T-helper 1 cell treated with Interleukin-12 subunit alpha and Interleukin-12 subunit beta and Interleukin-4 antibody, amounts not matched to agents 30 μg/mL and 1 μg/mL, for 36 hours (primary cell): Measurements from ENCODE around the gene PREX1.
"Not testable (repeated sequence)": the region's sequence is repeated elsewhere in the genome, so short reads cannot be mapped to it uniquely, and the experiment has no call there.

Experiments
- H3K27ac Mint-ChIP-seq: one replicate; pipeline ENCODE4 v1.8.0; 2021; ENCODE audit warnings: mild to moderate bottlenecking, mixed read lengths
- H3K27me3 Mint-ChIP-seq: one replicate; pipeline ENCODE4 v1.8.0; 2021; ENCODE audit warnings: low read depth, mixed read lengths
- H3K36me3 Mint-ChIP-seq: one replicate; pipeline ENCODE4 v1.8.0; 2021; ENCODE audit warnings: low read depth, mixed read lengths
- H3K4me1 Mint-ChIP-seq: one replicate; pipeline ENCODE4 v1.8.0; 2021; ENCODE audit warnings: low read depth, mixed read lengths
- H3K4me3 Mint-ChIP-seq: one replicate; pipeline ENCODE4 v1.8.0; 2021; ENCODE audit warnings: mild to moderate bottlenecking, moderate library complexity, mixed read lengths
- H3K9me3 Mint-ChIP-seq: one replicate; pipeline ENCODE4 v1.8.0; 2021; ENCODE audit warnings: mixed read lengths

Gene PREX1

DNA sequence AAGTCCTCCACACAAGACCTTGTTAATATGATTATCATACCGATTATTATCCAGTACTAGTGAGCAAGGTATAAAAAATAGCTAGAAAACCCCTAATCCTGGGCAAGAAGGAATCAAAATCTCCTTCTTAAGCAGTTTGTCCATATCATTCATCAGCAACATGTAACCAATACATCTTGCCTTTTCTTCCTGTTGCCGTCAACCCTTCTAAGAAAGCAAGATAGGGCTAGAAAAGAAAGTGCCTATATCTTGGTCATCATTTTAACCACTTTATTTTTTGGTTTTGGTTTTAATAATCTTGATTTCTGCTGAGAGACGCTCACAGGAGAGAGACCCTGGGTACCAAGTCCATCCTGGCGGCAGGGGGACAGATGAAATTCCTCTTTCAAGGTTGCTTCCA lies 27.2 kb upstream of the PREX1 start:
- Mint-ChIP-seq H3K36me3 (no peaks in the 10 kb centered on the region), H3K4me3 (no peak overlapping the region), H3K4me1 (peaks cover 3% of the 10 kb centered on the region), H3K27ac (no peak overlapping the region), H3K27me3 (peaks cover under 1% of the 10 kb centered on the region), H3K9me3 (peaks cover 14% of the 10 kb centered on the region)

DNA sequence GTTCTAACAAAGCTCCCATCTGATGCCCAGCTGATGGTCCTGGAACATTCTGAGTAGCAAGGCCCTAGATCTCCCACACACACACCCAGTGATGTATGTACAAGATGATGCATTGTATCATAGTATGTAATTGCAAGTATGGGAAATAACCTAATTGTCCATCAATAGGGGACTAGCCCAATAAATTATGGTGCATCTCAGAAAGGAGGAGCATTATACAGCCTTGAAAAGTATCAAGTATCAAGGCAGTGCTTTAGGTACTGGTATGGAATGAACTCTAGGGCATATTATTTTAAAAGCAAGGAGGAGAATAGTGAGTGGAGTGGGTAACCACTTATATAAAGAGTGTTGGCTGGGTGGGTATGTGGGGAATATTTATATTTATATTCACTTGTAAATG lies 24.8 kb upstream of the PREX1 start:
- peaks cover 4% of the 10 kb centered on the region for H3K27me3 Mint-ChIP-seq
- H3K27ac Mint-ChIP-seq = no peak overlapping the region
- no peaks in the 10 kb centered on the region for H3K36me3 Mint-ChIP-seq
- H3K4me1 Mint-ChIP-seq = peaks cover 3% of the 10 kb centered on the region
- peaks cover 14% of the 10 kb centered on the region for H3K9me3 Mint-ChIP-seq
- H3K4me3 Mint-ChIP-seq = no peak overlapping the region

DNA sequence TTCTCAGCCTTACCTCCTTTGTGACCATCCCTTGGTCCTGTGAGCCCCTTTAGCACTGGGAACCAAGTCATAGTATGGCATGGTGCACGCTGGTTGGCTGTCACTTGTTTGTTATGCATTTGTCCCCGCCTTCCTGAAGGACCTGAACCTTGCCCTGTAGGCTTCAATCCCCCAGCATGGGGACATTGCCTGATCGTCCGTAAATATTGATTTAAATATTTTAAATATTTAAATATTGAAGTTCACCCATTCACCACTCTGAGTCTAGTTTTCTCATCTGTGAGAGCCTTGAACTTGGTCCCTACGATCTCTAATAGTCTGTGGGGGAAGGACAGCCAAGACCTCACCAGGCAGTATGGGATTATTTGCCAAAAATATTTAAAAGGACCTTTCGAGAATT lies 23.8 kb upstream of the PREX1 start:
- Mint-ChIP-seq H3K36me3 (no peaks in the 10 kb centered on the region), H3K9me3 (peaks cover 14% of the 10 kb centered on the region), H3K4me1 (peaks cover 5% of the 10 kb centered on the region), H3K27ac (no peak overlapping the region), H3K4me3 (no peak overlapping the region), H3K27me3 (peaks cover 4% of the 10 kb centered on the region)

DNA sequence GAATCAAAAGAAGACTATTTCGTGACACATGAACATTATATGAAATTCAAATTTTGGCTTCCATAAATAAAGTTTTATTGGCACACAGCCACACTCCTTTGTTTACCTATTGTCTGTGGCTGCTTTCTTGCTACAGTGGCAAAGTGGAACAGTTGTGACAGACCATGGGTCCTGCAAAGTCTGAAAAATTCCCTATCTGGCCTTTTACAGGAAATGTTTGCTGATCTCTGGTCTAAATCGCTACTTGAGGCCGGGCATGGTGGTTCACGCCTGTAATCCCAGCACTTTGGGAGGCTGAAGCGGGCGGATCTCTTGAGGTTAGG lies 23.1 kb upstream of the PREX1 start:
- Mint-ChIP-seq H3K27ac (no peak overlapping the region), H3K4me1 (peaks cover 5% of the 10 kb centered on the region), H3K4me3 (no peak overlapping the region), H3K27me3 (peaks cover 4% of the 10 kb centered on the region), H3K36me3 (no peaks in the 10 kb centered on the region), H3K9me3 (peaks cover 14% of the 10 kb centered on the region)

DNA sequence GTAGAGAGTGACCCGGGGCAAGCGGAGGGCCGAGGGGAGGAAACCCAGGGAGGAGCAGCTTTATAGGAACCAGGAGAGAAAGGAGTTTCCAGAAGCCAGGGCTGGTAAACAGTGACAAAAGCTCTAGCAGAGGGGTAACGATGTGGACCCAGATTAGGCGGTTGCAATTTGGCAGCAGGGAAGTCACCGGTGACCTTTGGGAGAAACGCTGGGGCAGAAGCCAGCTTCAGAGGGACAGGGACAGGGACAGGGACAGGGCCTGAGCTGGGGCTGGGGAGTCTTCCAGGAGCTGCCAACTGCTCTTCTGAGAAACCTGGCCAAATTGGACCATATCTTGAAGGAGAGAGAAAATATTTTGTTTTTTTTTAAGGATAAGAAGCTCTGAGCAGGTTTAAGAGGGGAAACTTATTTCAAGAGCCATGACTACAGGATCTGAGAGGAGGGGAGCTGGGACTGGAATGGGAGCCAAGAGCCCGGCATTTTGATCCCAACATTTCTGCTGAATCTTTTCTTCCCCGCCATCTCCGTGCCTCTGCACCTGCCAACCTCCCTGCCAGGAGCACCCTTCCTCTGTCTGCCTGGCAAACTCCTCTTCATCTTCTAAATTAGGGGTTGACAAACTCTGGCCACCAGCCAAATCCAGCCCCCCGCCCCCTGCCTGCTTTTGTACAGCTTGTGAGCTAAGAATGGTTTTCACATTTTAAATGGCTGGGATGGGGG lies 22.6 kb upstream of the PREX1 start:
- no peak overlapping the region for H3K27ac Mint-ChIP-seq
- H3K9me3 Mint-ChIP-seq = peaks cover 14% of the 10 kb centered on the region
- peaks cover 4% of the 10 kb centered on the region for H3K27me3 Mint-ChIP-seq
- H3K4me3 Mint-ChIP-seq = no peak overlapping the region
- peaks cover 5% of the 10 kb centered on the region for H3K4me1 Mint-ChIP-seq
- H3K36me3 Mint-ChIP-seq = no peaks in the 10 kb centered on the region

DNA sequence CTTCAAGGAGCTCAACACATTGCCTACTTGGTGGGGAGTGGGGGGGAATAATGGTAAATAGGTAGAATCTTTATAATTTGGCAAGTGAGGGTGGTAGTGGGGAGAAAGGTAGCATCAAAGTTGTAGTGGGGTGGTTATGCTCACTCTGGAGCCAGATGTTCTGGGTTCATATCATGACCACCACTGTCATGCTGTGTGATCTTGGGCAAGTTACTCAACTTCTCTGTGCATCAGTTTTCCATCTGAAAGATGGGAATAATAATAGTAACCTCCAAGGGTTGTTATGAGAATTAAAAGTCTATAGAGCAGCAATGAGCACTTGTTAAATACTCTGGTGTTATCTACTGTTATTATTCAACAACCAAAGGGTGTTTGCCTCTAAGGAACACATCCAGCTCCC lies 22.0 kb upstream of the PREX1 start:
- H3K27ac Mint-ChIP-seq = no peak overlapping the region
- H3K4me1 Mint-ChIP-seq = peaks cover 4% of the 10 kb centered on the region

DNA sequence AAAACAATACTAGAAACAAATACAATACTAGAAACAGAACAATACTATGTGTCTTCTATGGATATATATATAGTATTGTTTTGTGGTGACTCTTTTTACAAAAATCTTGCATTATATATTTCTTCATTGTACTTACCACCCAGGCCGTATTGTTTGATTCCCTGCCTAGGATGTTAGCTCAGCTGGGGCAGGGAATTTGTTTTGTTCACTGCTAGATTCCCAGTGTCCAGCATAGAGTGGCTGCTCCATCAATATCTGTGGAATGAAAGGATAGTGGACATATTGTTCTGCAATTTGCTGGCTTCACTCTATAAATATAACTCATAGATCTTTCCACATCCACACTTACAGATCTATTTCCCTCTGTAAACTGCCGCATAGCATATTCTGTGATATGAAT lies 21.5 kb upstream of the PREX1 start:
- Mint-ChIP-seq H3K4me1 (peaks cover 4% of the 10 kb centered on the region), H3K27ac (no peak overlapping the region), H3K36me3 (no peaks in the 10 kb centered on the region), H3K4me3 (no peak overlapping the region), H3K9me3 (peaks cover 14% of the 10 kb centered on the region), H3K27me3 (peaks cover 5% of the 10 kb centered on the region)

More for the DNA sequence above, 22.0 kb upstream of the PREX1 start:
- H3K4me3 Mint-ChIP-seq = no peak overlapping the region
- H3K36me3 Mint-ChIP-seq = no peaks in the 10 kb centered on the region
- H3K27me3 Mint-ChIP-seq = peaks cover 4% of the 10 kb centered on the region
- H3K9me3 Mint-ChIP-seq = peaks cover 14% of the 10 kb centered on the region

DNA sequence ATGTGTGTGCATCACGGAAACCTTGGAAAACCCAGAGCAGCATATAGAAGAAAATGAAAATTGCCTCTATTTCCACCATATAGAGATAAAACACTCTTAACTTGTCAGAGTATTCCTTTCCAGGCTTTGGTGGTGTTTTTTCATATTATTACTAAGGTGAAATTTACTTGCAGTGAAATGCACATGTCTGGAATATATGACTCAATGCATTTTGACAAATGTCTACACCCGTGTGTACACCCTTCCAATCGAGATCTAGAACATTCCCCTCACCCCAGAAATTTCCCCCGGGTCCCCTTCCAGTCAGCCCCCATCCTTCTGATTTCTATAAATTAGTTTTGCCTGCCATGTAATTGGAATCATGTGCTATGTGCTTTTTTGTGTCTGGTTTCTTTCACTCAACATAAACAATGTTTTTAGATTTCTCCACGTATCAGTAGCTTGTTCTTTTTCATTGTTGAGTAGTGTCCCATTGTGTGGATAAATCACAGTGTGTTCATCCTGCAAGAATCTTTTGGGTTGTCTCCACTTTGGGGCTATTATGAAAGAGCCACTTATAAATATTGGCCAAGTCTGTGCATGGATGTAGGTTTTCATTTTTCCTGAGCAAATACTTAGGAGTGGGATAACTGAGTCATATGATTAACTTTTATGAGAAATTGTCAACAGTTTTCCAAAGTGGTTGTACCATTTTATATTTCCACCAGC lies 19.9 kb upstream of the PREX1 start:
- Mint-ChIP-seq H3K27ac (no peak overlapping the region), H3K27me3 (peaks cover 12% of the 10 kb centered on the region), H3K4me3 (no peak overlapping the region), H3K9me3 (peaks cover 5% of the 10 kb centered on the region), H3K4me1 (peaks cover 4% of the 10 kb centered on the region), H3K36me3 (no peaks in the 10 kb centered on the region)

DNA sequence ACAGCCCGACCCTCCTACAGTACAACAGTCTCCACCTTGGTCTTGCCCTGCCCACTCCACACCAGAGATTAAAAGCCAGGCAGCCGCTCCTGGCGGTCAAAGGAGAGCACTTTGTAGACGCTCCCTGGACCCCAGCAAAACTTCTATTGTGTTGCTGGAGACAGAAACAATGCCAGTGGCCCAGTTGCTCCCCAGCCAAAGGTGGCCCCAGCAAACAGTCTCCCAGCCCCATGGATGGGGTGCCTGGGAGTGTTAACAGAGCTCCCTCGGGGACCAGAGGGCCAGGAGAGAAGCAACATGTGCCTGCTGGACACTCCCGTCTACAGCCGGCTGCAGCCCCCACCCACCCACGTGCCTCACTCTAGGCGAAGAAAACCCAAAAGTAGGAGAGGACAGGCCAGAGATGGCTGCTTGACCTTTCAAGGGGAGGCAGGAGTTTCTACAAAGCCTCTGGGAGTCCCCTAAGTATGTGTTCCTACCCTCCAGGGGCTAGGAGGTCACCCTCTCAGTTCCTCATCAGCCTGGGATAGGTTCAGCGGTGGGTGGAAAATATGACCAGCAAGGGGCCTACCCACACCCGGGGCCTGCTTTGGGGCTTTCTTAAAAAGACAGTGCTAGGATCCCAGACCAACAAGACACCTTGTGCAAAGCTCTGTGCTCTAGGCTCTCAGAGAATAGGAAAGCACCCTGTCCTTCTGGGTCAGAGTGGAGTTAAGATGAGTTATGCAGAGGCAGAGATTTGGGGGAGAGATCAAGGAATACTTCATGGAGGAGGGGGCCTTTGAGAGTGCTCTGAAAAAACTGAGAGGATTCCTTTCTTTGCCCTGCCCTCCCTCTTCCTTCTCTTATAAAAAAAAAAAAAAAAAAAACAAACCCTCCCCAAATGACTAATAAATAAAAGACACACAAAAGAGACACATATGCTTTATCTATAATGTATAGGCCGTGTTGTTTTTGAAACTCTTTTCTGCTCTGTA lies 19.0 kb upstream of the PREX1 start:
- Mint-ChIP-seq H3K4me1 (peaks cover 4% of the 10 kb centered on the region), H3K4me3 (no peak overlapping the region), H3K27me3 (peaks cover 15% of the 10 kb centered on the region), H3K9me3 (no peaks in the 10 kb centered on the region), H3K36me3 (no peaks in the 10 kb centered on the region), H3K27ac (no peak overlapping the region)

DNA sequence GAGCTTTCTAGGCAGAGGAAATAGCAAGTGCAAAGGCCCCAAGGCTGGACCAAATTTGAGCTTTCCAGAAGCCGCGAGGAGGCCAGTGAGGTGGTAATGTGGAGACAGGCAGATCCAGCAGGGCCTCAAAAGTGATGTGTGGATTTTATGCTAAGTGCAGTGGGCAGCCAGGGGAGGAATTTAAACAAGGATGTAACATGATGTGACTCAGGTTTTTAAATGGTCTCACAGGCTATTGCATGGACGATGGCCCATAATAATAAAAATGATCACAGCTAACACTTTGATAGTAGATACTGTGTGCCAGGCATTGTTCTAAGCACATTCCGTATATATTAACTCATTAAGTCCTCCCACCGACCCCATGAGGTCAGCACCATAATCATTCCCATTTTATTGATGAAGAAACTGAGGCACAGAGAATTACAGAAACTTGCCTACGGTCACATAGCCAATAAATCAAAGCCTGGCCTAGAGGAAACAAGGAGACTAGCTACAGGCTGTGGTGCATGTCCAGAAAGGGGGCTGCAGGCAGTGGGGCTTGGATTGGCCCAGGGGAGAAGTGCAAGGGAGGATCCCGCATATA lies 18.0 kb upstream of the PREX1 start:
- H3K4me1 Mint-ChIP-seq = peaks cover 4% of the 10 kb centered on the region
- H3K27me3 Mint-ChIP-seq = peaks cover 15% of the 10 kb centered on the region
- H3K4me3 Mint-ChIP-seq = no peak overlapping the region
- H3K36me3 Mint-ChIP-seq = no peaks in the 10 kb centered on the region
- H3K9me3 Mint-ChIP-seq = no peaks in the 10 kb centered on the region
- H3K27ac Mint-ChIP-seq = no peak overlapping the region

DNA sequence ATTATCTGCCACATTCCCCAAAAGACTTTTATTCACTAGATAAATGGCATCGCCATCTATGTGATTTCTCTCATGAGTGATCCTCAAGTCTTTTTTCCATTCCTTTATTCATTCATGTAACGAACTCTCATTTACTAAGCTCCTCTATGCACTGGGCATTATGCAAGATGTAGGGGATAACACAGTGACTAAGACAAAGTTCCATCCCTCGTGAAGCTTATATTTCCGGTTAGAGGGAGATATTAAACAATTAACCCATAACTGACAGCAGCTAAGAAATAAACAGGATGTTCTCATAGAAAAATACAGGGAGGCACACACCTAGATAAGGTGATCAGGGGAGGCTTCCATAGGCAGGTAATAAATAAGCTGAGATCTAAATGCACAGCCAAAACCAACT lies 17.2 kb upstream of the PREX1 start:
- no peaks in the 10 kb centered on the region for H3K9me3 Mint-ChIP-seq
- H3K27me3 Mint-ChIP-seq = peaks cover 14% of the 10 kb centered on the region
- H3K27ac Mint-ChIP-seq = no peak overlapping the region
- no peak overlapping the region for H3K4me3 Mint-ChIP-seq
- H3K4me1 Mint-ChIP-seq = peaks cover 4% of the 10 kb centered on the region
- no peaks in the 10 kb centered on the region for H3K36me3 Mint-ChIP-seq

DNA sequence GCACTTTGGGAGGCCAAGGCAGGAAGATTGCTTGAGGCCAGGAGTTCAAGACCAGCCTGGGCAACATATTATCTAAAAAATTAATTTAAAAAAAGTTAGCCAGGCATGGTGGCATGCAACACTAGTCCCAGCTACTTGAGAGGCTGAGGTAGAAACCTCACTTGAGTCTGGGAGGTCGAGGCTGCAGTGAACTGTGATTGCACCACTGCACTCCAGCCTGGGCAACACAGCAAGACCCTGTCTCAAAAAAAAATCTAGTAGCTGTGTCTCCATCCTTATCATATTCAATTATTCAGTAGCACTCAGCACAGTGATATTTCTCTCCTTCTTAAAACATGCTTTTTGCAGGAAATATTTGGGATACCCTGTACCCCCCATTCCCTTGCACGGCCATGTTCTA lies 16.1 kb upstream of the PREX1 start:
- H3K36me3 Mint-ChIP-seq, H3K9me3 Mint-ChIP-seq, H3K4me3 Mint-ChIP-seq, H3K27ac Mint-ChIP-seq, H3K4me1 Mint-ChIP-seq: not testable (repeated sequence)
- peaks cover 15% of the 10 kb centered on the region for H3K27me3 Mint-ChIP-seq

DNA sequence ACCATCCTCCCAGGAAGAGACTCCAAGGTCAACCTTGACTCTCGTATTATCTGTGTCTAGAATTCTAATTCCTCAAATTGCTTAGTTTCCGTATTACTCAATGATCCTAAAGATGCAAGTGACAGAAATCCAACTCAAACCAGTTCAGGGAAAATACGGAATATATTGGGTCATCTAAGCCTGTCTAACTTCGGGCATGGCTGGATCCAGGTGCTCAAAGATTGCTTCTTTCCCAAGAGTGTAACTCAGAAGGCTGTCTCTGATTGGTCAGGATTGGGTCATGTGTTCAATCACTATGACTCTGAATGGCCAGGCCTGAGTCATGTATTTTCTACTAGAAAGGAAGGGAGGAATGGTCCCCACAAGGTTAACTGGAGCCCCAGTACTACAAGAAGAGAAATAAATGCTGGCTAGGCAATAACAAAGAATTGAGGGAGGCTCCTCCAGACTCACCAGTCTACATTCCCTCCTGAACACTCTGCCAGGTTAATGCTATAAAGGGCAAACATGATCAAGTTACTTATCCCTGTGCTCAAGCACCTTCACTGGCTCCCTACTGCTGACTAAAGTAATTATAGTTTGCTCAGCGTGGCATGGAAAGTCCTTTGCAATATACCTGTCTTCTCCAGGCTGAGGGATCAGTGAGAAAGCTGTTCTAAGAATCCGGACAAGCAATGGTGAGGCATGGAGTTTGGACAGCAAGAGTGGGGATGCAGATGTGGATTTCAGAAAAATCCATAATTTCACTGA lies 15.4 kb upstream of the PREX1 start:
- no peaks in the 10 kb centered on the region for H3K9me3 Mint-ChIP-seq
- no peak overlapping the region for H3K27ac Mint-ChIP-seq
- no peaks in the 10 kb centered on the region for H3K36me3 Mint-ChIP-seq
- peaks cover 15% of the 10 kb centered on the region for H3K27me3 Mint-ChIP-seq
- H3K4me3 Mint-ChIP-seq = no peak overlapping the region
- peaks cover 8% of the 10 kb centered on the region for H3K4me1 Mint-ChIP-seq
